GM19035 (cell line): ENCODE measurements around the gene EDC4.
A peak's percentile ranks its signal among the peaks of the same experiment; 100 is the strongest.
"Not testable (repeated sequence)": the region's sequence is repeated elsewhere in the genome, so short reads cannot be mapped to it uniquely, and the experiment has no call there.

ENCODE experiments used
- ATAC-seq: cut with Tn5 transposase; IDR thresholded peaks from one replicate; pipeline ENCODE4 v1.9.1; 2021; ENCODE audit not compliant: unreplicated experiment

The EDC4 gene

GRCh38 chr16:67846320-67847063 is 26.4 kb upstream of the EDC4 start, which contains the start of gene NUTF2:
Gene NUTF2, plus strand, starts transcription at chr16:67846933. Its CDS starts 18,198 bp downstream, at chr16:67865131.
- peak; percentile 57 for ATAC-seq

- ATAC-seq: peak; percentile 44
Measured at GRCh38 chr16:67847064-67847861, 25.6 kb upstream of the EDC4 start, which contains the start of gene CENPT. Gene CENPT, minus strand, starts transcription at chr16:67847693. Its CDS starts 13,834 bp downstream, at chr16:67833859.

GRCh38 chr16:67848118-67848517 is 24.7 kb upstream of the EDC4 start:
- ATAC-seq: no peak

- ATAC-seq: no peak
Measured at GRCh38 chr16:67853670-67854069, 19.2 kb upstream of the EDC4 start.

- no peak for ATAC-seq
Measured at GRCh38 chr16:67855789-67856188, 17.1 kb upstream of the EDC4 start.

- ATAC-seq: no peak
Measured at GRCh38 chr16:67856927-67857546, 15.8 kb upstream of the EDC4 start.

GRCh38 chr16:67857547-67858233 is 15.2 kb upstream of the EDC4 start:
- no peak for ATAC-seq

- ATAC-seq: no peak
Measured at GRCh38 chr16:67858500-67858899, 14.4 kb upstream of the EDC4 start.

GRCh38 chr16:67860589-67861398 is 12.1 kb upstream of the EDC4 start:
- ATAC-seq: no peak

GRCh38 chr16:67861877-67862276 is 11.0 kb upstream of the EDC4 start:
- no peak for ATAC-seq

- ATAC-seq: no peak
Measured at GRCh38 chr16:67862623-67863583, 9.9 kb upstream of the EDC4 start.

GRCh38 chr16:67864044-67864443 is 8.8 kb upstream of the EDC4 start:
- not testable (repeated sequence) for ATAC-seq

- ATAC-seq: no peak
Measured at GRCh38 chr16:67864594-67864993, 8.3 kb upstream of the EDC4 start.

- no peak for ATAC-seq
Measured at GRCh38 chr16:67865318-67865717, 7.5 kb upstream of the EDC4 start.

- no peak for ATAC-seq
Measured at GRCh38 chr16:67868290-67868689, 4.6 kb upstream of the EDC4 start.

- no peak for ATAC-seq
Measured at GRCh38 chr16:67869653-67870052, 3.2 kb upstream of the EDC4 start.

- ATAC-seq: no peak
Measured at GRCh38 chr16:67871256-67871655, 1.6 kb upstream of the EDC4 start.

GRCh38 chr16:67872131-67872630 is 671 bp upstream of the EDC4 start:
- no peak for ATAC-seq
